ENCODE data around the gene TRANK1.

Gene TRANK1

DNA sequence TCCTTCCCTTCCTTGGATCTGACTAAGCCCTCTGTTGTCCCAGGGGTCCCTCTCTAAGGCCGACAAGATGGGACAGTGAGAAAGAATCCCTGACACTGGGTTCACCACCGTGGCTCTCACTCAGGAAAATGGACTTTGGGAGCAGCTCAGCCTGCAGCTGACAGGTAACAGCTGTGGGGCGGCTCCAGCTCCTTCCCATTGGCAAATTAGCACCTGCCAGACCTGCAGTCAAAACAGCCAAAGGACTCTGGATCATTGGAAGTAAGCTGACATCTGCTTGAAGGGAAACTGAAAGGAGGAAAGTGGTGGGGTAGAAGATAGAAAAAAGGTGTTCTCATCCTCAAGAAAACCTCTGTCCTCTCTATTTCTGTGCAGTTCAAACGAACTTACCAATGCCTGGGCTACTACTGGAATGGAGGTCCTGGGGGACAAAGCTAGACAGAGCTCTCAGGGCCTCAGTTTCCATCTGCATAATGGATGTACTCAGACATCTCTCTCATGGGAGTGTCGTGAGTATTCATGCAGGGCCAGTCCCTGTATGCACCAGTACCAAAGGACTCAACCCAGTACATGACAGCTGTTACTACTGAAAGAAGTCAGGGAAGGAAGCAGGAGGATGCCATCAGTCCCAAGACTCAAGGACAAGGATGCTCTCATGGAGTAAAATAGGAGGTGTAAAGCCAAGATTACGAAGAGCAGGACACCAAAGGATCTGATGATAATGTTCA is 126.9 kb downstream of the TRANK1 start:
- no peak overlapping the region for H3K4me3 ChIP-seq (replicated peaks in 1 of 2; ENCODE audit: low read depth in 2 of 2, low read length in 2 of 2)
- no peak for DNase-seq (ENCODE audit: low read depth in 2 of 2)
- TF ChIP-seq, protein P1, sequence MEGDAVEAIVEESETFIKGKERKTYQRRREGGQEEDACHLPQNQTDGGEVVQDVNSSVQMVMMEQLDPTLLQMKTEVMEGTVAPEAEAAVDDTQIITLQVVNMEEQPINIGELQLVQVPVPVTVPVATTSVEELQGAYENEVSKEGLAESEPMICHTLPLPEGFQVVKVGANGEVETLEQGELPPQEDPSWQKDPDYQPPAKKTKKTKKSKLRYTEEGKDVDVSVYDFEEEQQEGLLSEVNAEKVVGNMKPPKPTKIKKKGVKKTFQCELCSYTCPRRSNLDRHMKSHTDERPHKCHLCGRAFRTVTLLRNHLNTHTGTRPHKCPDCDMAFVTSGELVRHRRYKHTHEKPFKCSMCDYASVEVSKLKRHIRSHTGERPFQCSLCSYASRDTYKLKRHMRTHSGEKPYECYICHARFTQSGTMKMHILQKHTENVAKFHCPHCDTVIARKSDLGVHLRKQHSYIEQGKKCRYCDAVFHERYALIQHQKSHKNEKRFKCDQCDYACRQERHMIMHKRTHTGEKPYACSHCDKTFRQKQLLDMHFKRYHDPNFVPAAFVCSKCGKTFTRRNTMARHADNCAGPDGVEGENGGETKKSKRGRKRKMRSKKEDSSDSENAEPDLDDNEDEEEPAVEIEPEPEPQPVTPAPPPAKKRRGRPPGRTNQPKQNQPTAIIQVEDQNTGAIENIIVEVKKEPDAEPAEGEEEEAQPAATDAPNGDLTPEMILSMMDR (IDR thresholded peaks at IDR 0.05; ENCODE audit: low read depth, low read length): no peak

DNA sequence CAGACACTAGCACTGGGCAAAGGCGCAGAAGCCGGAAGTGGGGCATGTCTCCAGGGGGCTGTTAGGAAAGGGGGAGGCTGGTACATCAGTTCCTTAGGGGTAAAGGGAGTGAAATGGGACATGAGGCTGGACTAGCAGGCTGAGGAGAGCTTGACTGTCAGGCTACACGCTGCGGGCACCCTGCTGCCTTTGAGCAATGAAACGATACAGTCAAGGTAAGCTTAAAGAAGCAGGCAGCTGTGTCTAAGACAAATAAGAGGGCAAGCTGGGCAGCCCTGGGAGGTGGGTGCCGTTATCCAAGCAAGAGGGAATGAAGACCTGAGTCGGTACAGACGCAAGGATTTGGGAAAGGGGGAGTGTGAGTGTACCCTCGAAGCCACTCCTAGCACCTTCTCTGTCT is 129.5 kb downstream of the TRANK1 start:
- H3K4me3 ChIP-seq (replicated peaks in 1 of 2; ENCODE audit: low read depth in 2 of 2, low read length in 2 of 2): no peak overlapping the region
- TF ChIP-seq, protein P1 (IDR thresholded peaks at IDR 0.05; ENCODE audit: low read depth, low read length): no peak
- DNase-seq (ENCODE audit: low read depth in 2 of 2): no peak

DNA sequence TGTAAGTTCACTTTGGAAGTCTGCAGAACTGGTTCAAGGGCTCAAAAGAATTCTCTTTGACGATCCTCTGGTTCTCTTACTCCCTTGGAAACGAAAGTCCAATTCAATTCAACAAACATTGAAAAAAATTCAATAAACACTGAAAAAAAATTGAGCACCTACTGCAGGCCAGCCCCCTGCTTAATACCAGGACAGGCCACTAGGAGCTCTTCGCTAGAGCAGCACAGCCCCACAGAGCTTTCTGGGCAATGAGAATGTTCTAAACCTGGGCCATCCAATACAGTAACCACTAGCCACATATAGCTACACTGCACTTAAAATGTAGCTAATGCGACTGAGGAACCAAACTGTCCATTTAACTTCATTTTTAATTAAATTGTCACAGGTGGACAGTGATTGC is 130.1 kb downstream of the TRANK1 start:
- H3K4me3 ChIP-seq (replicated peaks in 1 of 2; ENCODE audit: low read depth in 2 of 2, low read length in 2 of 2): no peak overlapping the region
- DNase-seq (ENCODE audit: low read depth in 2 of 2): no peak
- TF ChIP-seq, protein P1 (IDR thresholded peaks at IDR 0.05; ENCODE audit: low read depth, low read length): peak; percentile 32

DNA sequence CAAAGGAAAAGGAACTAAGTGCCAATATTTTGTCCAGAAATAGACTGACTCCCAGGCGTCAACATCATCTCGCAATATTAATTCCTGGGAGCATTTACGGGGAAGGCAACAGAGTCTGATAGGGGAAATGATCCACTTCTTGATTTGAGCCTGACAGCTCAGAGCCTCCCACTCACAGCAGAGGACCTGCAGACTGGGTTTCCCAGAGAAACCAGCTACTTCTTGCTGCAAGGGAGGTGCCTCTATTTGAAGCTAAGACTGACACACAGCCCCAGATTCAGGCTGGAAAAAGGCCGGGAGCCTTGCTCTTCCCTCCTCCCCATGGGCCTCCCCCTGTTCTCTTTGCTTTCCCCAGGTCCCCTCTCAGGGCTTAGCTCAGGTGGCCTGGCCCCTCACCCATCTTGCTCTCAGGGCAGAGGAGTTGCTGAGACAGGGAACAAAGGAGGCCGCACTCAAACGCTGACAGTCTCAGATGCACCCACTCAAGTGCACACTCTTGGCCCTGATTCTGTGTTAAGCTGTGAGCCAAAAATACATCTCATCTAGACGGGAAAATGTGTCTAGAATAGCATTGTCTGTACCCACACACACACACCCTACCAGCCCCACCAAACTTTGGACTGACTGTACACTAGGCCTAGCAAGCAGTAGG is 130.7 kb downstream of the TRANK1 start:
- TF ChIP-seq, protein P1 (IDR thresholded peaks at IDR 0.05; ENCODE audit: low read depth, low read length): no peak
- H3K4me3 ChIP-seq (replicated peaks in 1 of 2; ENCODE audit: low read depth in 2 of 2, low read length in 2 of 2): no peak overlapping the region
- peak in 1 of 2 donors; percentile 2 for DNase-seq (ENCODE audit: low read depth in 2 of 2)

DNA sequence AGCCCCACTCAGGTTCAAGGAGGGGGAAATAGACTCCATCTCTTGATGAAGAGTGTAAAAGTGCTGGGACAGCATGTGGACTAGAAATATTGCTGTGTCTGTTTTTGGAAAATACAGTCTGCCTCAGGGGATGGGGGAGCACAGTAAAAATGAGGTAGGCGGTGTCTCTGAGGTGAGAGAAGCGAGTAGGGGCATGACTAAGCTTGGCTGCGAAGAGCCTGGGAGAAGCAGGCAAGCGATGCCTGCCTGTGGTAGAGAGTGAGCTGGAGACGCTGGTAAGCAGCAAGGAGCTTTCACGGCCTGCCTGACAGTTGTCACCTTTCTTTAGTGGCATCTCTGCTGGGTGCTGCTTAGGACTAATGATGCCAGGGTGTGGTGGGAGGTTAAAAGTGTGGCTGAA is 131.5 kb downstream of the TRANK1 start:
- H3K4me3 ChIP-seq (replicated peaks in 1 of 2; ENCODE audit: low read depth in 2 of 2, low read length in 2 of 2): no peak overlapping the region
- TF ChIP-seq, protein P1 (IDR thresholded peaks at IDR 0.05; ENCODE audit: low read depth, low read length): no peak
- no peak for DNase-seq (ENCODE audit: low read depth in 2 of 2)

DNA sequence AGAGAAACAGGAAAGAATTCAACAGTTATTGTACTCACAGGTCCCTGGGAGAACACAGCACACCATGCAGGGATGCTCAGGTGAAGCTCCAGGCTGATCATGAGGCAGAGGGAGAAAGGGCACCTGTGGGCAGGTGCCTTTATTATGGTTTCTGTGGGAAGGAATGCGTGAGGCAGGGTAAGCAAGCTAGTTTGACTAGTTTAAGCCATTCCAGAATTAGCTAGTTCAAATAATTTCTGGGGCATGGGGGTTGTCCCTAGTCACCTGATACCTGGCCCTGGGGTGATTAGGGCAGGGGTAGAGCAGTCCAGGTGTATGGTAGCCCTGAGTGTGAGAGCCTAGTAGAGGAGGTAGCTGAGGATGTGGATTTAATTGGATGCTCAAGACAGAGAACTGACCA is 132.6 kb downstream of the TRANK1 start:
- TF ChIP-seq, protein P1 (IDR thresholded peaks at IDR 0.05; ENCODE audit: low read depth, low read length): no peak
- no peak for DNase-seq (ENCODE audit: low read depth in 2 of 2)
- H3K4me3 ChIP-seq (replicated peaks in 1 of 2; ENCODE audit: low read depth in 2 of 2, low read length in 2 of 2): no peak overlapping the region

All from cardiac fibroblast (primary cell).